HG03103 (cell line): Measurements from ENCODE around the gene ICAM5.

Source experiments
- ATAC-seq: cut with Tn5 transposase; IDR thresholded peaks from one replicate; pipeline ENCODE4 v1.9.1; 2021; ENCODE audit warnings: low read depth; ENCODE audit not compliant: unreplicated experiment

The ICAM5 gene

DNA sequence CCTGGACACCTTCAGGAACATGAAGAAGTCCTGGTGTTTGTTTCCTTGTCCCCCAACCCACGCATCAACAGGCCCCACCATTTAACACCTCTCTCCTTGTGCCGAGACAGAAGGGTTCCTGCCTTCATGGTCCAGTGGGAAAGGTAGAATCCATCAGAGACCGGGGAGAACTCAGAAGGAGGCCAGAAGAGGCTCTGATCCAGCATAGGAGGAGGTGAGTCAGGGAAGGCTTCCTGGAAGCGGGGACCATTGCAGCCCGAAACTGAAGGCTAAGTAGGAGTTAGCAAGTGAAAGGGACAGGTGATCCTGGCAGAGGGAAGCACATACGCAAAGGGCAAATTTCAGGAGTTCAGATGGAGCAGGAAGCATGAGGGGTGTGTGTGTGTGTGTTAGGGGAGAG, 49.2 kb downstream of the ICAM5 start:
- no peak for ATAC-seq

DNA sequence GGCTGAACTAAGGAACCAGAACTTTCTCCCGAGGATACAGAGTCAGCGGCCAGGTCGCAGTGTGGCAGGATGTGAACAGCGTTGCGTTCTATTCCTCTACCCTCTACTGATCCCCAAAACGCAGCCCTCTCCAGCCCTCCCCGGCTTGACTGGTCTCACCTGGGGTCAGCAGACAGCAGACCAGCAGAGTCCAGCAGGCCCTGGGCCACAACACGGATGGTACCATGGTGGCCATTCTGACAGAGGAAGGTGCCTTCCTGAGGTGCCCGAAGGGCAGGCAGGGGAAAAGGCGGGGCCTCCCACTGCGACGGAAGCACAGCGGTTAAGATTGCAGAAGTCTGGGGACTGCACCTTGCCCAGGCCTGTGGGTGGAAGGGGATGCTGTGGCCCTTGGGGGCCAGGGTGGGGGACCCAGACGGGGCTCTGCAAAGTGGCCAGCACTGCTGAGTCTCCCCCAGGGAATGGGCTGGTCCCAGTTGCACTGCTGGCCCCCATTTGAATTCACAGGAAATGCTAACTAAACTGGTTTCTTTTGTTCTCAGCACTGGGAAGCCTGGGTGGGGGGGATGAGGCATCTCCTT, 49.7 kb downstream of the ICAM5 start, which contains the start of gene ICAM3:
Gene ICAM3, minus strand, starts transcription at position 245 of the 581 bp plus-strand sequence. Its CDS starts 10 bp downstream, at position 235.
- ATAC-seq = peak; percentile 68

DNA sequence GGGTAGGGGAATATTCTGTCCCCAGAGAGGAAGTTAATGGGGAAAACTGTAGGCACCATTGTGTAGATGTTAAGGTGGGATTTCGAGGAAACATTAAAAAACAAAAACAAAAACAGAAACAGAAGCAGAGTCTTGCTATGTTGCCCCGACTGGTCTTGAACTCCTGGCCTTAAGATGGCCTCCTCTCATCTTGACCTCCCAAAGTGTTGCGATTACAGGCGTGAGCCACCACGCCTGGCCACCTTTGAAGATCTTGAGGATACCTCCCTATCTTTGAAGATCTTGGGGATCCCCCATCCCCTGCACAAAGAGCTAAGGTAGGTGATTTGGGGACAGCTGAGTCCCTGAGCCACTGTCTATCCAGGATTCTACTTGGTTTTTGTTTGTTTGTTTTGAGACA, 50.2 kb downstream of the ICAM5 start:
- ATAC-seq = no peak

DNA sequence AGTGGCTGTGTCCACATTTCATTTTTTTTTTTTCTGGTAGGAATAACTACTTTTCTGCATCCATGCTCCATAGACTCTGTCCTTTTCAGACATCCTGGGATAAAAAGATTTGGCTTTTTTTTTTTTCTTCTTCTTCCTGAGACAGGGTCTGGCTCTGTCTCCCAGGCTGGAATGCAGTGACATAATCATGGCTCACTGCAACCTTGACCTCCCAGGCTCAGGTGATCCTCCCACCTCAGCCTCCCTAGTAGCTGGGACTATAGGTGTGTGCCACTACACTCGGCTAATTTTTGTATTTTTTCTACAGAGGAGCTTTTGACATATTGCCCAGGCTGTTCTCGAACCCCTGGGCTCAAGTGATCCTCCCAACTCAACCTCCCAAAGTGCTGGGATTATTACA, 53.7 kb downstream of the ICAM5 start:
- no peak for ATAC-seq

DNA sequence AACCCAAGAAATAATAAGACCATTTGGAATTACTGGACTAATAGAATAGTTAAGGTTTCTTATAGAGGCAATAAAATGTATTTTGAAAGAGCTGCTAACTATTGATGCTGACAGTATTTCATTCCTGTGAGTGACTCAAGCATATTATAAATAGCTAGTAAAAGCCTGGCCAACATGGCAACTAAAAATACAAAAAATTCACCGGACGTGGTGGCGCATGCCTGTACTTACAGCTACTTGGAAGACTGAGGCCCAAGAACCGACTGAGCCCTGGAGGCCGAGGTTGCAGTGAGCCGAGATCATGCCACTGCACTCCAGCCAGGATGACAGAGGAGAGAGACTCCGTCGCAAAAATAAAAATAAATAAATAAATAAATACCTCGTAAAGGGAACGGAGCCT, 55.0 kb downstream of the ICAM5 start:
- no peak for ATAC-seq
